ES-I3 (cell line): Measurements from ENCODE around the gene RSRC2.

Source experiments
- H3K36me3 ChIP-seq: 2 replicates; pipeline ENCODE4 v1.6.1; 2013; ENCODE audit warnings: mild to moderate bottlenecking, low read length, control low read depth, moderate library complexity; ENCODE audit not compliant: insufficient read depth
- H3K4me1 ChIP-seq: 2 replicates; pipeline ENCODE4 v1.6.1; 2013; ENCODE audit warnings: mild to moderate bottlenecking, control low read depth, low read length; ENCODE audit not compliant: insufficient read depth
- H3K9ac ChIP-seq: 2 replicates; pipeline ENCODE4 v1.6.1; 2013; ENCODE audit warnings: low read depth, mild to moderate bottlenecking, low read length, moderate library complexity
- H3K9me3 ChIP-seq: 2 replicates; pipeline ENCODE4 v1.6.1; 2013; ENCODE audit warnings: mild to moderate bottlenecking, low read length, moderate library complexity; ENCODE audit not compliant: control insufficient read depth, insufficient read depth

Gene RSRC2

DNA sequence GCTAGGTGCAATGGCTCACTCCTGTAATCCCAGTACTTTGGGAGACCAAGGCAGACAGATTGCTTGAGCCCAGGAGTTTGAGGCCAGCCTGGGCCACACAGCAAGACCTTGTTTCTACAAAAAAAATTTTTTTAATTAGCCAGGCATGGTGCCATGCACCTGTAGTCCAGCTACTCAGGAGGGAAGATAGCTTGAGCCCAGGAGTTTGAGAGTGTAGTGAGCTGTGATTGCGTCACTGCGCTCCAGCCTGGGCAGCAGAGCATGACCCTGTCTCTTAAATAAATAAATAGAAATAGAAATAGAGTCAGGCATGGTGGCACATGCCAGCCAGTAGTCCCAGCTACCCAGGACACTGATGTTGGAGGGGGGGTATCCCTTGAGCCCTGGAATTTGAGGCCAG is 67.5 kb downstream of the RSRC2 start:
- Histone ChIP-seq H3K4me1 (no peaks in the 10 kb centered on the region), H3K9me3 (no peaks in the 10 kb centered on the region), H3K9ac (no peak overlapping the region), H3K36me3 (no peaks in the 10 kb centered on the region)

DNA sequence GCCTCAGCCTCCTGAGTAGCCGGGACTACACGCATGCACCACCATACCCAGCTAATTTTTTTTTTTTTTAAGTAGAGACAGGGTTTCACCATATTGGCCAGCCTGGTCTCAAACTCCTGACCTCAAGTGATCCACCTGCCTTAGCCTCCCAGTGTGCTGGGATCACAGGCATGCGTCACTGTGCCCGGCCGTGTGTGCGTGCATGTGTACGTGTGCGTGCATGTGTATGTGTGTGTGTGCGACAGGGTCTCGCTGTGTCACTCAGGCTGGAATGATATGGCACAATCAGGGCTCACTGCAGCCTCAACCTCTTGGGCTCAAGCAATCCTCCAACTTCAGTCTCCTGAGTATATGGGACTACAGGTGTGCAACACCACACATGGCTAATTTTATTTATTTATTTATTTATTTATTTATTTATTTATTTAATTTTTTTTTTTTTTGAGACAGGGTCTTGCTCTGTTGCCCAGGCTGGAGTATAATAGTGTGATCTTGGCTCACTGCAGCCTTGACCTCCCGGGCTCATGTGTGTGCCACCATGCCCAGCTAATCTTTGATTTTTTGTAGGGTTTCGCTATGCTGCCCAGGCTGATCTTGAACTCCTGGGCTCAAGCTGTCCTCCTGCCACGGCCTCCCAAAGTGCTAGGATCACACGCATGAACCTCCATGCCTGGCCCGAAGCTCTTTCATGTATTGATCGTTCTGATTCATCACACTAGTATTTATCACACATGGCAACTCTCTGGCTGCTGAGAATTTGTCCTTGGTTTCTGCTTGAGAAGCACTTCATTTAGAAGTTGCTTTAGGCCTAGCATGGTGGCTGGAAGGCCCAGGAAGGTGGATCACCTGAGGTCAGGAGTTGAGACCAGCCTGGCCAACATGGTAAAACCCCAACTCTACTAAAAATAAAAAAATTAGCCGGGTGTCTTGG is 68.4 kb downstream of the RSRC2 start:
- Histone ChIP-seq H3K36me3 (no peaks in the 10 kb centered on the region), H3K4me1 (no peaks in the 10 kb centered on the region), H3K9ac (no peak overlapping the region), H3K9me3 (no peaks in the 10 kb centered on the region)

DNA sequence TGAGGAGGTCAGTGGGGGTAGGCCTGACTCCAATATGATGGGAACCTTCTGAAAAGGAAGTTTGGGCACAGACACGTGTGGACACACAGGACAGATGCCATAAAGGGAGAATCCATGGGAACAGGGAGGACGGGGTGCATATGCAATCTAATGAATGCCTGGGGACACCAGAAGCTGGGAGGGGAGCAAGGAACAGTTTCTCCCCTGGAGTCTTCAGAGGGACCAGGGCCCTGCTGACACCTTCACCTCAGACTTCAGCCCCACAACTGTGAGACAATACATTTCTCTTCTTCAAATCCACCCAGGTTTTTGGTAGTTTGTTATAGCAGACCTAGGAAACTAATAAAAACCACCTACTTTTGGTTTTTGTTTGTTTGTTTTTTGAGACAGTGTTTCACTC is 69.1 kb downstream of the RSRC2 start:
- Histone ChIP-seq H3K9me3 (no peaks in the 10 kb centered on the region), H3K4me1 (no peaks in the 10 kb centered on the region), H3K9ac (no peak overlapping the region), H3K36me3 (no peaks in the 10 kb centered on the region)

DNA sequence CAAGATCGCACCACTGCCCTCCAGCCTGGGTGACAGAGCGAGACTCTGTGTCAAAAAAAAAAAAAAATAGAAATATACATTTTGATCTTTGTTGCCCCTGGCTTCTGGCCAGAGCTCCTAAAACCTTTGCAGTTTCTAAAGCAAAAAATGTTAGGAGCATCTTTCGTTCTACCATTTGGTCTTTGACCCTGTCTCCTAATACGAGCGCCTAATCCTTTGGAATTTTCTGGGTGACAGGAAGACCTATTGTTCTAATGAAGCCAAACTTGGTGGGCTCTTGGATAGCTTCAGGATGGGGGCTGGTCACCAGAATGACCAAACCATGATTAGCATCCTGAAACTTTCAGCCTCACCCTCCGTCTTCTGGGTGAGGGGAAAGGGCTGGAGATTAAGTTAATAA is 72.0 kb downstream of the RSRC2 start:
- Histone ChIP-seq H3K36me3 (no peaks in the 10 kb centered on the region), H3K9ac (no peak overlapping the region), H3K9me3 (no peaks in the 10 kb centered on the region), H3K4me1 (no peaks in the 10 kb centered on the region)

DNA sequence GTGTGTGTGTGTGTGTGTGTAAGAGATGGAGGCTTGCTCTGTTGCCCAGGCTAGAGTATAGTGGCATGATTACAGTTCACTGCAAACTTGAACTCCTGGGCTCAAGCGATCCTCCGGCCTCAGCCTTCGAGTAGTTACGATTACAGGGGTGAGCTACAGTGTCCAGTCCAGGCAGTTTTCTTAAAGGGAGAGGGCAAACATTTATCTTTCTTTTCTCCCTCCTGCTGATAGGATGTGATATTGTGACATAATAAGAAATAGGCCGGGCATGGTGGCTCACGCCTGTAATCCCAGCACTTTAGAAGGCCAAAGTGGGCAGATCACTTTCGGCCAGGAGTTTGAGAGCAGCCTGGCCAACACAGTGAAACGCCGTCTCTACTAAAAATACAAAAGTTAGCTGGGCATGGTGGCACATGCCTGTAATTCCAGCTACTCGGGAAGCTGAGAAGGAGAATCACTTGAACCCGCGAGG is 72.5 kb downstream of the RSRC2 start:
- no peak overlapping the region for H3K9ac ChIP-seq
- no peaks in the 10 kb centered on the region for H3K9me3 ChIP-seq
- no peaks in the 10 kb centered on the region for H3K4me1 ChIP-seq

More for the DNA sequence above, 72.5 kb downstream of the RSRC2 start:
- H3K36me3 ChIP-seq = no peaks in the 10 kb centered on the region
